NCI-H2081 (cell line): Measurements from ENCODE around the gene LDLRAD3.

Experiments used
- DNase-seq, 2 experiments: peaks; one replicate each; lab custom pipeline; 2025; lab: John Stamatoyannopoulos, UW

Gene LDLRAD3

DNA sequence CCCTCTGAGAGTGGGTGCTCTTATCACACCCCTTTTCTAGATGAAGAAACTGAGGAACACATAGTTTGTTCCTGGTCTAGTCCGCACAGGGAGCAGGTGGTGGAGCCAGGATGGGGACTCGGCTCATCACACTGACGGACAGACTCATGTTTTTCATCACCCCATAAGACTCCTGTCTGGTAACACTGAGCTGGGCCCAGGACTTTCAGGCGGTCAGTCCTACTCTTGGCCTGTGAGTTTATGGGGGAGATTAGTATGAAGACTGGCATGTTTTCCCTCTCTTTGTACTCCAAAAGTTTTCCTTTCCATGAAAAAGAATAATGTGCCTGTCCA lies 160.8 kb downstream of the LDLRAD3 start:
- DNase-seq = no peak

DNA sequence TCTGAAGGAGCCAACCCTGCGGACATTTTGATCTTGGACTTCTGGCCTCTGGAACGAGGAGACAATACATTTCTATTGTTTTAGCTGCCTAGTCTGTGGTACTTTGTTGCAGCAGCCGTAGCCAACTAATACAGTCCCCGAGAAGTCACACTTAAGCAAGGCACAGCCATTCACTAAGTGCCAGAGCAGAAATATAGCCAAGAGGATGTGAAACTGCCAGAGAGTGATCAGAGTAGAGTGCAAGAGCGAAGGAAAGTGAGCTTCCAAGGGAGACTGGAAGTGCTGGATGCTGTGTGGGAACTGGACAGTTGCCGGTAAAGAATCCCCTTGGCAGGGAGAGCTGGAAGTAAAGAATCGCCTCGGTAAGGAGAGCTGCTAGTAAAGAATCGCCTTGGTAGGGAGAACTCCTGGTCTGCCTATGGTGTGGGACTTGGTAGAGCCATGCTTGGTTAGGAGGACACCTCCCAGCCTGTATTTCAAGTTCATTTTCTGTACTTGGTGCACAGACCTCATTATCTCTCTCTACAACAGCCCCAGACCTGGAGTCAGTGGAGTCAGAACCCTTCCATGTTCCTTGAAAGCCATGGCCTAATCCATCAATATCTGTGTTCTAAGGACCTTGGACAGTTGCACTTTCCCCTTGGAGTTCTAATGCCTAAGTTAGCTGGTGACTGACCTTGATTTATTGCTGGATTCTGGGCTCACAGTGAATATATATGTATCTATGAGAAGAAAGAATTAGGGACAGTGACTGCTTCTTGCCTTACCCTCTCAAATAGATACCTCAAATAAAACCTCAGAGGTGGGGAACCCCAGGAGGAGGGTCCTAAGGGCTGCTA lies 162.1 kb downstream of the LDLRAD3 start:
- DNase-seq = no peak

DNA sequence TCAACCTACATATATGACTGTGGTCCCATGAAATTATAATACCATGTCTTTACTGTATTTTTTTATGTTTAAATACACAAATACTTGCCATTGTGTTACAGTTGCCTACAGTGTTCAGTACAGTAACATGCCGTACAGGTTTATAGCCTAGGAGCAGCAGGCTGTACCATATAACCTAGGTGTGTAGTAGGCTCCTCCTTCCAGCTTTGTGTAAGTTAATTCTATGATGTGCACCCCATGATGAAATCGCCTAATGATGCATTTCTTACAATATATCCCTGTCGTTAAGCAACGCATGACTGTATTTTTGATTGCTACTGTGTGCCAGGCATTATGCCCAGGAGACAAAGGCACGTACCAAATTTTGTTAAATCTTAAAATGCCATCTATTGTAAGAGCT lies 163.7 kb downstream of the LDLRAD3 start:
- DNase-seq = no peak

DNA sequence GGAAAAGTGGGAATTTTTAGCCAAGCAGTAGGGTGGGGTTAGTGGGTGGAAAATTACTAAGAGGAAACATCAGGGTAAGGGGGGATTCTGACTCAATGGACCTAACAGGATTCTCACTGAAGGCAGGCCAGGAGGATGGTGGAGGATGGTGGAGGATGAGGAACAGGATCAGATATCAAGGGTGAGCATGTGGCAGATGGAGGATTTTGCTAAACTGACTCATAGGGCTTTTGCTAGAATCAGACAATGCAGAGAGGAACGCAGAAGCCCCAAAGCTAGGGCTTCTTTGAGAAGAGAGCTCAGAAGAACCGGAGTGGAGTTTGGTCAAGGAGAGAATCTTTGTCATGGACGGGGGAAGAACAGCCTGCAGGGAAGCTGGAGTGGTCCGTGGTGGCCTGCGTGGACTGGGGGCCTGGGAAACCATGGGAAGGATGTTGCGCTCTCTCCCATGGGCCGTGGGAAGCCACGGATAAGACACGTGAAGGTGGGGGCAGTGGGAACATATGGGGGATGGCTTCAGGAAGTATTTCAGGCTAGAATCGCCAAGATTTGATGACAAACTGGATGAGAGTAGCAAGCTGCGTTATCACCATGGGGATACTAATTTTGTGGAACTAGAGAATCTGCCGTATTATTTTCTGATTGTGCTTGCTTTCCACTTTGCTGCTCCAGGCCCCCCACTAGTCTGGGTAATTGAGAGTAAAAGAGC lies 165.2 kb downstream of the LDLRAD3 start:
- DNase-seq = peak in 1 of 2 experiments; percentile 35

DNA sequence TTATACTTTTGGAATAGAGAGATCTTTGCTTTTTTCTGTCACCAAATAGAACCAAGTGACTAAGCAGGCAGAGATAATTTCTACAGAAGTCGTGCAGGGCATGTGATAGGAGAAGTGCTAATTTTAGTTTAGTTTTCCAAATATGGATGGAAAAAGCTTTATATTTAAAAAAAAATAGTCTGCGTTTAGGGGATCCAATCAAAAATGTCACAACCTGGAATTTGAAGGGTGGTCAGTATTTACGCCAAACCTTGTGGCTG lies 165.7 kb downstream of the LDLRAD3 start:
- no peak for DNase-seq

DNA sequence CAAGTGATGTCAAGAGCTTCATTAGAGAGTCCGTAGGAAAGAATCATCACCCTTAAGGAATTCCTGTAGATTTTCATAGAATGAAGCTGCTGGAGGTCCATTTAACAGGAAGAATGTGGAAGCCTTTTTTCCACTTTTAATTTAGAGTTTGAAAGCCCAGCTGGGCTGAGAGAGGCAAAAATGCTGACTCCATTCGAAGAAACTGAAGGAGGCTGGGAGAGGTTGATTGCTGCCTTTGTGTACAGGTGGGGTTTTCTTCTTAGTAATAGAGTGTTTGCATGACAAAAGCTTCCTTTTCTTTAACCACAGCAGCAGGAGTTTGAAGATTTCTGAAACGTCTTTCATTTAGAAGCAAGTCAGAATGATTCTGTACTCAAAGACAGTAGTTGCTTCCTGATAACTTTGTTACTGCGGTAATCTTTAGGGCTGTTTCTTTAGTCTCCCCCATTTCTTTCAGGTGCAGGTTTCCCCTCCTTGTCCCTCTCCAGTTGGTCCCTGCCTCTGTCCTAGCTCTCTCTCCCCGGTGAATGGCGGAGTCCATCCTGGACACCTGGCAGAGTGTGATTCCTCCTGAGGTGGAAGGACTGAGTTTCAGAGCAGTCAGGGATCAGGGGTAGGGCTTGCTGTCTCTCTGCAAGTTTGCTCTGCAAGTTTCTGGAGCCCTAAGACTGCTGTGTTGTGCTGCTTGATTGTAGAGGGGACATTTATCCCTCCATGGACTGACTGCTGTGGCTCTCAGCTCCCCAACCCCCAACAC lies 166.2 kb downstream of the LDLRAD3 start:
- no peak for DNase-seq

DNA sequence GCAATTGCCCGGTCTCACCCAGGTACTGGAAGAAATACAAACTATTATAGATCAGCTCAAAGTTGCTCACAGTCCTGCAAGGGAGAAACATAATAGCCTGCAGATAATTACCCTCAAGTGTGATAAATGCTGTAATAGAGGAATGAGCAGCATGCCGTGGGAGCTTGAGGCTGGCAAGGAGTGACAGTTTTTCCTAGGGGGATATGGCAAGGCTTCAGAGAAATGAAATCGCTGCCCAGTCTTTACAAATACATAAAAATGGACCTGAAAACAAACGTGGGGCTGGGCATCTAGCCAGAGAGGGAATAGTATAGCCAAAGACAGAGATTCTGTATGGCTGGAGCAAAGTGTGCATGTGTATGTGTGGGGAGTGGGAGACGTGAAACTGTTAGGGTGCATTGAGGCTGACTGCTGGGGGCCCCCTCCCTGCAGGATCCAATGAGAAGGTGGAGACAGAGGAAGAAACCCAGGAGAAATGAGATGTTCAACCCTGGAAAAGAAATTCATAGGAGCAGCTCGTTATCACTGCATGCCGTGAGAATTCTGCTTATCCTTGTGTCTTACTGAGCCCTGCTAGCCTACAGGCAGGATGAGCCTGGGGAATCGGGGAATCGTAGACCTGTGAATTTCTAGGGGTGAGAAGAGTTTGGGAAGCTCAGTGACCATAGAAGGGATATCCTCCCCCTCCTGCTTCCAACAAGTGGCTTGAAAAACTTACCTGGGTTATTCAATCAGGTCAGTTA lies 167.0 kb downstream of the LDLRAD3 start:
- DNase-seq = peak; percentile 73 to 86

DNA sequence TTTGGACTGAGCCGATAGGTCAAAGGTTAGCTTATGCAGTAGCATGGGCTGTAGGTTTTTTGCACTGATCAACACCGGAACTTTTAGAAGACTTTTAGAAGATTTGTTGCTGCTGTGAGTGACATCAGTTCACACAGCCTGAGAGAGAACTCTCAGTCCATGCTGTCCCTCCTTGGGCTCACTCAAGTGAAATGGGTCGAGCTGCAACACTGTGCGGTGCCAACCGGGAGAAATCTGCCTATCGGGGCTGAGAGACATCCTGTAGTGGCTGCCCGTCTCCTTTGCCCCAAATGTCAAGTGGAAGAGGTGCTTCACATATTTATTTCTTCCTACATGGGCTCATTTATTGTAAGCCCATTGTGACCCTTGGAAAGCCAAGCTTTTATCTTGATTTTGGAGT lies 170.2 kb downstream of the LDLRAD3 start:
- no peak for DNase-seq

DNA sequence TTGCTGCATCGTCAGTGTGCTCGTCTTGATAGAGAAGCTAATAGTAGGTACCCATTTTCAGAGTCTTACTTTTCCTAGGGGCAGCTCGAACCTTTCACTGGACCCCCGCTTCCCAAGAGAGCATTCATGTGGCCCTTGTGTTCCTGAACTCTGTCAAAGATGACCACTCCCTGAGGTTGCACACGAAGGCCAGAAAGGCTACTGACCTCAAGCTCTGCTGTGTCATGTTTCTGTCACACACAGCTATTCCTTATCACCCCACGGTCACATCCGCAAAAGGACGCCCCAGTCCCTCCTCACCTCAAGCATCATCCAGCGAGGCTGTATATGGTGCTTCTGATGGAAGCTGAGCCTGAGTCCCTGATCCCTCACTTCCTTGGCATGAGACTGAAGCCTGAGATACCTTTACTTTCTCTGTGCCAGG lies 171.5 kb downstream of the LDLRAD3 start:
- no peak for DNase-seq

DNA sequence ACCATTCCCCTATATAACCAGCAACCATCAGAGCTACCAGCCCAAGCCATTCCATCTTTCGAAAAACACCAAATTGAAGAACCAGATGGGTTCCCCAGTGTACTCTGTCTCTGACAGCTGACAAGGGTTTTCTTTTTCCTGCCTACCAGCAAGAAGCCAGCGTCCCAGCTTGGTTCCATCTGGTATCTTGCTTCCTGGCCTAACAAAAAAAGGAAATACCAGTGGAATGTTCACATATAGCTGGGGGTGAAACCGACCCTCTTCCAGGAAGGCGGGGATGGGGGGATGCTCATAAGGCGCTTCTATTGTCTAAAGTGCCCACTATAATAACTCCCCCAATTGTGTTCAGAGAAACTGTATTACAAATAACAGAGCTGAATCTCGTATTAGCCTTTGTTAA lies 172.3 kb downstream of the LDLRAD3 start:
- DNase-seq = no peak

DNA sequence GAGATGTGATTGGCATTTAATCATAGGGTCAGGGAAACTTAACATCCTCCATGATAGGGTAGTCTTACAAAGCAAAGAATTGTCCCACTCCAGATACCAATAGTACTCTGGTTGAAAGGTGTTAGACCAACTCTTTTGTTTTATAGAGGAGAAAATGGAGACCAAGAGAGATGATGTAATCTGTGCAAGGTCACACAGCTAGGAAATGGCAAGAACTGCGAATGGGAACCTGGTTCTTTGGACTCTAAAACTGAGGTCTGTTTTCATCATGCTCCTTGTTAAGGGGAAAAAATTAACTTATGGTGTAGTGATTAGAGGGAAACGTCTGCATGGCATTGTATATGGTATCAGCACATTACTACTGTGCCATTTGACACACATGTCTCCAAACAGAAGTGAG lies 174.2 kb downstream of the LDLRAD3 start:
- no peak for DNase-seq

DNA sequence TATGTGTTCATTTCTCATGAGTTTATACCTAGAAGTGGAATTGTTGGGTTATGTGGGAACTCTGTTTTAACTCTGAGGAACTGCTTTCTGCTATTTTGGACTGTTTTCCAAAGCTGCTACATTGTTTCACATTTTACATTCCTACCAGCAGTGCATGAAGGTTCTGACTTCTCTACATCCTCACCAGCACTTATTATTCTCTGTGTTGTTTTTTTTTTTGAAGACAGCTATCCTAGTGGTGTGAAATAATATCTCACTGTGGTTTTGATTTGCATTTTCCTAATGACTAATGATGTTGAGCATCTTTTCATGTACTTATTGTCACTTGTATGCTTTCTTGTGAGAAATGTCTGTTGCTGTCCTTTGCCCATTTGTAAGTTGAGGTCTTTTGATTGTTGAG lies 175.4 kb downstream of the LDLRAD3 start:
- DNase-seq = no peak

DNA sequence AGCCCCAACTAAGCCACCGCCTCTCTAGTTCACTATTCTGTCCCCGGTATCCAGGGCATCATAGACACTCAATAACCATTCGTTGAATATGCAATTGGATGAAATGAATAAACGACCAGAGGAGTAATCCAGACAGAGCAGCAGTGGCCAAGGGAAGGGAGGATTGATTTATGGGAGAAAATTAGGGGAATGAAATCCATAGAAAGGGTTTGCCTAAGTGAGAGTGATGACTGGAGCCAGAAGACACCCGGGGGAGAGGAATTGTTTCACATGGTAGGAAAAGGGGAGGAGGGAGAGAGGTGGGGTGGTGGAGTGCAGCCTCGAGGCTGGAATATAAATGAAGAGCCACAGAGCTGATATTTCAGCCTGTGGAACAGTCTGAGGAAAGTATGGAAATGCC lies 177.2 kb downstream of the LDLRAD3 start:
- DNase-seq = no peak

DNA sequence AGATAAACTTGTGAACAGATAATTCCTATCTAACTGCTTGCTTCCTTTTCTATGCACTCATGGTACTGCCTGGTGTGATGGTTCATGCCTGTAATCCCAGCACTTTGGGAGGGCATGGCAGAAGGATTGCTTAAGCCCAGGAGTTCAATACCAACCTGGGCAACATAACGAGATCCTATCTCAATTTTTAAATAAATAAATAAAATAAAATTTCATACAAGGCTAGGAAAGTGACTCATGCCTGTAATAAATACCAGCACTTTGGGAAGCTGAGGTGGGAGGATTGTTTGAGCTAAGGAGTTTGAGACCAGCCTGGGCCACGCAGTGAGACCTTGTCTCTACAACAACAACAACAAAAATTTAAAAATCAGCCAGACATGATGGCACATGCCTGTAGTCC lies 178.8 kb downstream of the LDLRAD3 start:
- DNase-seq = no peak

DNA sequence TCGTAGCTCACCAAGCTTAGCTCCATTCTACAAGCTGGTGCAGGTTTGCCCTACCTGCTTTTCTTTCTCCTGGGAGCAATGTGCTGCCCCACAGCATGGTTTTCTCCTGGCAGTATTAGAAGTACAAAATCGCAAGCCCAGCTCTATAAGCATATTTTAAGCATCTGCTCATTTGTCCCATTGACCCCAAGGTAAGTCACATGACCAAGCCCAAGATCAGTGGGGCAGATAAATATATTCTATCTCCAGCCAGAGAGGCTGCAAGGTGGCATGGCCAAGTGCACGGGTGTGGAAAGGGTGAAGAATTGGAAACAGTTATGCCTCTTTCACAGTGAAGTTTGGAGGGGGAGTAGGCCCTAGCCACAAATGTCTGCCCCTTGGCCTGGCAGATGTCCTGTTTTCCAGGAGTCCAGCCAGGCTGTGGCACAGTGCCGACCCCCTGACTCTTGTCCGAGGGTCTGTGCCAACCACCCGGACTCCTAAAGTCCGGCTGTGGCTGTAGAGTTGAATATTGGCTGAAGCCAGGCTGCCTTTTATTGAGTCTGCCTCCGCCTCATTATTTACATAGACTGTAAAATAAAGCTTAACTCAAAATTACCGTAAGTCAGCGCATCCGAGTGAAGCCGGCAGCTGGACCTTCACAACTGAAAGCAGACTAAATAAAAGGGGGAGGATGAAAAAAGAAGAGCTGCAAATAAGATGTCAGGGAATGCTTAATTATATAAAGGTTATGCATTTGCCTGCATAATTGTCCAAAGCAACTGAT lies 179.7 kb downstream of the LDLRAD3 start:
- peak; percentile 28 to 79 for DNase-seq

DNA sequence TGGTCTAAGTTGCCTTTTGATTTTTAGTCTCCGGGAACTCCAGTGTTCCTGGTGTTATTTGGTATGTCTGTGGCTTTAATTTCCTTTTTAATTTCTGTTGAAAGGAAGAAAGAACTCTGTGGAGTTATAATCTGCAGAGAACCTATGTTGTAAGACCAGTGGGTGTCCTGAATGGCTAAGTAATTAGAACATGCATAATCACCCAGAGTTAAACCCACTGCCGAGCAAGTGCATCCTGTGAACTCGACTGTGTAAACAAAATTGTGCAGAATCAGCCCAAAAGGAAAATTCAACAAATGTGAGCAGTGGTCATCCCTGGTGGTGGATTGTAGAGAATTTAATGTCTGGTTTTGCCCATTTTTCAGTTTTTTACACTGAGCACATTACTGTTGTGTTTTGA lies 182.8 kb downstream of the LDLRAD3 start:
- peak in 1 of 2 experiments; percentile 23 for DNase-seq

DNA sequence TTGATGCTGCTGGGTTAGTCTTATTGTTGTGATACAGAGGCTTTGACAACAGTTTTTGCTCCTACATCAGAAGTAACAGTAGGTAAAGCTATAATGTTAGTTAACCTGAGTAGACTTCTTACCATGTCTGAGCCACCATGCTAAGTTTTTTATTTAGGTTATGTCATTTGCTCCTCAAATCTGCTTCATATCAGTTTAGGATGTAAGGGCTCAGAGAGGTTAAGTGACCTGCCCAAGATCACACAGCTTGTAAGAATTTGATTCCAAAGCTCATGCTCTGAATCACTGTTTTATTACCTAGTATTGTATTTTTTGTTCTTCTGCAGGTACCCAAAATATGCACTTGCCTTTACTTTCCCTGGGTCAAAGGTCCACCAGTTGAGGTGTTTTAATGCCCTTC lies 183.7 kb downstream of the LDLRAD3 start:
- DNase-seq = no peak

DNA sequence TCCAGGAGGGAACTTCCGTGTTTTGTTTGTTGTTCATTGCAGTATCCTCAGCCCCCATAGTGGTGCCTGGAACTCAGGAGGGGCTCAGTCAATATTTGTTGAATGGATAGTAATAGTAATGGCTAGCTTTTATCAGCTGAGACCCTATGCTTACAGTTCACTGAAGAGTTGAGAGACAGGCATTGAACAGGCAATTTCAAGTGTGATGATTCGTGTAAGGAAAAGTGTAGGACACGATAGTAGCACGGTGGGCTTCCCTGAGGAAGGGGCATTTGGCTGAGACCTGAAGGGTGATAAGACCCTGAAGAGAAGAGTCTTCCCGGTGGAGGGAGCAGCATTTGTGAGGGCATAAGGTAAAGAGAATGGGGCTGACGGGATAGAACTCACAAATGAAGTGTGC lies 186.1 kb downstream of the LDLRAD3 start:
- no peak for DNase-seq

DNA sequence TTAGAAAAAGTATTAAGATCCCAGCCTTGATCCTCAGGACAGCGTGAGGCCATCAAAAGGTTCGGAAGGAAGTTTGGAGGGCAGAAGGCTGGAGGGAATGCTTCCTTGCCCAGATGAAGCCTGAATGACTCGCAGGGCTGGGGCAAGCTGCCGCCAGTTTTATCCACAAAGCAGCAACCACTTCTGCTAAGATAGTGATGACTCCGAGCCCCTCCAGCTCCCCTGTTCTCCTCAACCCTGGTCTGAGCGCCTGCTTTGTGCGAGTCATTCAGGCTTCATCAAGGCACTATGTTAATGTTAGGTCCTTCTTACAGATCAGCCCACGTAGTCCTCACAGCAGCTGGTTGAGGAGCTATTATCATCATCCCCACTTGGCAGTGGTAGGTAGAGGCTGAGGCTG lies 186.5 kb downstream of the LDLRAD3 start:
- no peak for DNase-seq

DNA sequence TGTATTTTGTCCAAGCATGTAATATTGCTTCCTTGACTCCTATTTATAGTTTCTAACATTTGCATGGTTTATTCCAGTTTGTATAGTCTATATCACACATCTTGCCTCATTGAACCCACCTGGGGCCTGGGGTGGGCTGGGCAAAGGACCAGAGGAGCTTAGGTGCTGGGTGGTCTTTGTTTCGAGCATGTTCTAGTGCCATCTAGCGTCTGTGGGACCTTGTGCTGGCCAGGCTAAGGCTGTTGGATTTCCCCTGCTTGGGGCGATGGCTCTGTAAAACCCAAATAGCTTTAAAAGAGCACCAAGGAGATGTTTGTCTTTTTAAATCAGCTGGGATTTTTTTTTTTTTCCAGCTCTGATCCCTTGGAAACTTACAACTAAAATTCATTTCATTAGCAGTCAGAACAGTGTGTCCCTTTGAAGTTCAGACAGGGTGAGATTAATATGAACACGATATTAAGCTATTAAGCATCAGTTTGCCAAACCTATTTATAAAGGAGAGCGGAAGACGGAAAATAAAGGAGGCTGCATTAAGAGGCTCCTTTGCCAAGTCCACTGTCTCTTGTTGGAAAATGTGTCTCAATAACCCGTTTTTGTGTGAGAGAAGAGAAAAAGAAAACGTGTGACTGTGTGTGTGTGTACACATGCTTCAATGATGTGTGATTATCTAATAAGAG lies 188.0 kb downstream of the LDLRAD3 start:
- DNase-seq = peak in 1 of 2 experiments; percentile 39

DNA sequence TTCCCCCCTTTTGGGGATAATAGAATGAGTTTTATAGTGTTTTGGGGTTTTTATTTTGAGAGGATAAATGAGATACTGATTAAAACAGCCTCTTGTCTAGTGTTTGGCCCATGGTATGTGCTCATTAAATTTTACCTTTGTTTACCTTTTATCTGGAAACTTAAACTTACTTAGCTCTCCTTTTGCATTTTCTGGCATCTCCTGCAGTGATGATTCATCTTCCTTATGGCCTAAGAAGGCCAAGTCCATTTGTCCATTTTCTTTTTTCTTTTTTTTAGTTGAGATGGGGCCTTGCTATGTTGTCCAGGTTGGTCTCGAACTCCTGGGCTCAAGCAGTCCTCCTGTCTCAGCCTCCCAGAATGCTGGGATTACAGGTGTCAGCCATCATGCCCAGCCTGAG lies 189.1 kb downstream of the LDLRAD3 start:
- DNase-seq = no peak
